GM19193 (cell line): ENCODE results near the gene GRM4.

ENCODE experiments used
- POLR2A ChIP-seq: IDR thresholded peaks from 4 replicates; pipeline ENCODE4 v1.6.1; 2011; ENCODE audit not compliant: insufficient read depth, insufficient read length; ENCODE audit errors: extremely low read depth

GRM4 gene

DNA sequence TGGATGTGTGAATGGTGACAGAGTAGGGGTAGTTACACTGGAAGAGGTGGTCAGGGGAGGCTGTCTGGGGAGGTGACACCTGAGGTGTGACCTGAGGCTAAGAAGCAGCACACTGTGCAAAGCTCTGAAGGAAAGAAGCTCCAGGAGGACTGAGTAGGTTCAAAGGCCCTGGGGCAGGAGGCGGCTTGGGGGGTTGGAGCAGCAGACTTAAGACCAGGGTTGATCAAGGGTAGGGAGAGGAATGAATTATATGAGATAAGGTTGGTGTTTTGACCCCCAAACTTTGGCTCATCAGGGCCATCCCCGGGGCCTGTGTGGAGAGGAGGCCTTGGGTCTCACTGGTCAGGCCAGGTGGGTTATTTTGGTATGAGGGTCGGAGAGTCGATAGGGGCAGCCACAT lies 166.1 kb downstream of the GRM4 start:
- TF ChIP-seq POLR2A: no peak

DNA sequence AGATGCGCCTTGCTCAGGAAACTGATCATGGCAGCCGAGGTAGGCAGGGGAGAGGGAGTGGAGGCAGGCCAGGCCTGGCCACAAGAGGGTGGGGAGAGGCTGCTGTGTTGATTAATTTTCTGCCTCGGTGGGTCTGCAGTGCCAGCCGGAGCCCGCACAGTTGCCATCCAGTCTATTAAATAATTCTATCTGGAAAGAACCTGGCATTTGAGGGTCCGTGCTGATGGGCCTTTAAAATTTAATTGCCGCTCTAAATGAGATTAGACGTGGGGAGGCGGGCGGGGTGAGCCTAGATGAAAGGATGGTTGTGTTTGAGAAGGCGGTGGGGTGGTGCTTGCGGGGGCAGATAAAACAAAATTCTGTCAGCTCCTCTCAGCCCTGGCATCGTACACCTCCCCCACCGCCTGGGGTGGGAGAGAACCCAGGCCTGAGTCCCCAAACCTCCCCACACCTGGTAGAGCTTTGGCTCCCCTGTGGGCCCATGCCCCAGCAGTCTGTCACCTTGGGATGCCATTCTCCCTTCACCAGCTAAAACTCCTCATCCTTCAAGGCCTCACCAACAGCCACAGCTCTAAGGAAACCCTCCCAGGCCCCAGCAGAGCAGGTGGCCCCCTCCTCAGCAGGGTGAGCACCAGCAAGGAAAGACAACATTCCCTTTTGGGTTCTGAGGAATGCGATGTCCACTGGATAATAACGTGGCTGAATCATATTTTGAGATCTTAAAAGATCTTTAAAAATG lies 167.3 kb downstream of the GRM4 start:
- no peak for TF ChIP-seq POLR2A

DNA sequence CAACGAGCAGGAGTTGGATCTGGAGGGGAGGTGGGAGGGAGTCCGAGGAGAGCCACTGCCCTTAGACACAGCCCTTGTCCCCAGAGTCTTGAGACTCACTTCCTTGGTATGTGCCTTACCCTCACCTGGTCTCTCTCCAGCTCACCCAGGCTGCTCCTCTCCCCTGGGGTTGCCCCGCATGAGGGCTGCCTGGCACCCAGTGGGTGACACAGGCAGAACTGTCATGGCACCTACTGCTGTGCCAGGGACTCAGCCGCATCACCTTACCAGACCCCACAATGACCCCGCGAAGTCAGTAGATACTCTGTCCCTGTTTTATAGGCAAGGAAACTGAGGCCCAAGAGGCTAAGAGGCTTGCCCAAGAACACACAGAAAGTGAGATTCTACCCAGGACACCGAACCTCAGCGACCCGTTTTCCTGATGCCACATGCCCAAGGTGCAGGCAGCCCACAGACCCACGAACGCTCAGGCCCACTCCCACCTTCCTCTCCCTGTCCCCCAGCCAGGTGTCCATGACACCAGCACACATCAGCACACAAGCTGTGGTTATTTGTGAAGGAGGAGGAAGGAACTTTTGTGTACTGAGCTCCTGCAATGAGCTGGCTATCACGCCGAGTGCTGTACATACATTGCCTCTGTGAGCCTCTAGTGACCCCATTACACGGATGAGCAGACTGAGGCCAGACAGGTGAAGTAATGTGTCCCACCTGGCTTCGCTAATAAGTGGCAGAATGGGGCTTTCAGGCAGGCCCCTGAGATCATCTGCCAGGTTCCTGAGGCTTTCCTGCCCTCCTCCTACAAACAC lies 168.1 kb downstream of the GRM4 start:
- no peak for TF ChIP-seq POLR2A

DNA sequence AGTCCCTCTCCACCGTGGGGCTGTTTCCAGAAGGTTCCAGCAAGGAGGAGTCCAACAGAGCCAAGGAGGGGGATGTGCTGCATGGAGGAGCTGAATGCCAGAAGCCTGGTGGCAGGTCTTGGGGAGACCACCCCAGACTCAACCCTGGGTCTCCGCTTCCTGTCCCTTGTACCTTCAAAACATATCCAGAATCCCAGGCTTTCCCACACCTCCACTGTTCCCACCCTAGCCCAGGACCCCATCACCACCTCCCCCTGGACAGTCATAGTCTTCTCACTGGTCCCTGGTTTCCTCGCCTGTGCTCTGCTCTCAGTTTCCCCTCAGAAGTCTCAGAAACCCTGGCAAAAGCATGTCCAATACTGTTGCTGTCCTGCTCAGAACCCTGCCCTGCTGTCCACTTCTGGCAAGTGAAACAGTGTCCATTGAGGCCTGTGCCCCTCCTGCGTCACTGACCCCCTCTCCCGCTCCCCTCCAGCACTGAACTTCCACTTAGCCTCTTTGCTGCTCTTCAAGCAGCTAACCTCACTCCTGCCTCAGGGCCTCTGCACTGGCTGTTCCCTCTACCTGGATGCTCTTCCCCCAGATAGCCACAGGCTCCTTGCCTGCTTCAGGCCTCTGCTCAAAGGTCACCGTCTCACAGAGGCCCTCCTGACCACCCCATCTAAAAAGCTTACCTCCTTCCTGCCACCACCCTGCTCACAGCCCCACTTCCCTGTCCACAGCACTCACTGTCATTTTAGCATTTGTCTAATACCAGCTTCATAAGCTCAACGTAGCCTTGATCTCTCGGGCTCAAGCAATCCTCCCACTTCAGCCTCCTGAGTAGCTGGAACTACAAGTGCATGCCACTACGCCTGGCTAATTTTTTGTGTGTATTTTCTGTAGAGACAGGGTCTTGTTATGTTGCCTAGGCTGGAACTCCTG lies 169.2 kb downstream of the GRM4 start:
- TF ChIP-seq POLR2A: no peak

- no peak for TF ChIP-seq POLR2A
Measured at GRCh38 chr6:33975661-33976436, 170.0 kb downstream of the GRM4 start.

GRCh38 chr6:33974471-33974870 lies 171.4 kb downstream of the GRM4 start:
- TF ChIP-seq POLR2A: no peak

DNA sequence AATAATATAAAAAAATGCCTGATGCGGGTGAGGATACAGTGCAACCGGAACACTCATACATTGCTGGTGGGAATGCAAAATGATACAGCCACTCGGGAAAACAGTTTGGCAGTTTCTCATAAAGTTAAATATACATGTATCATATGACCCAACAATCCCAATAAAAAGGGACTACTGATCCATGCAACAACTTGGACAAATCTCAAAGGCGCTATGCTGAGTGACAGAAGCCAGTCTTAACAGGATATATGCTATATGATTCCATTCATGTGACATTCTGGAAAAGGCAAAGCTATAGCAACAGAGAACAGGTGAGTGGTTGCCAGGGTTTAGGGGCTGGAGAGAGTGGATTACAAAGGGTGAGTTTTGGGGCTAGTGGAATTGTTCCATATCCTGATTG lies 171.9 kb downstream of the GRM4 start:
- no peak for TF ChIP-seq POLR2A

DNA sequence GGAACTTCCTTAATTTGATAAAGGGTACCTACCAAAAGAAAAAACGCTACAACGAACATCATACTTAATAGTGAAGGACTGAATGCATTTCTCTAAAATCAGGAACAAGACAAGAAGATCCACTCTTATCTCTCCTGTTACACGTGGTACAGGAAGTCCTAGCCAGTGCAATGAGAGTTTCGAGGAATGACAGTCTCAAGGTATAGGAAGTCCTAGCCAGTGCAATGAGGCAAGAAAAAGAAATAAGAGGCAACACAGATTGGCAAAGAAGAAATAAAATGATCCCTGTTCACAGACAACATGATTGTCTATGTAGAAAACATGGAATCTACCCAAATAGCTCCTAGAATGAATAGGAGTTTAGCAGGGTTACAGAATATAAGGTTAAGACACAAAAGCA lies 174.3 kb downstream of the GRM4 start:
- no peak for TF ChIP-seq POLR2A
